ENCODE measurements around the gene SSTR4. TPM values are rescaled to one million over a fixed set of nuclear protein-coding genes. Genes with fewer than 3 reads are reported as not detected.

Gene SSTR4
- total and polyA plus RNA-seq, 9 donors = 0.15 to 0.69 TPM; not detected in 7

- H3K4me3 ChIP-seq = no peak overlapping the region
- H3K36me3 ChIP-seq = no peaks in the 10 kb centered on the region
- H3K4me1 ChIP-seq (ENCODE audit: insufficient read depth) = no peaks in the 10 kb centered on the region
- WGBS, 3 donors = 59 to 78% (median 64%) methylated on average over 3 of the region's 3 CpGs
- no peak for DNase-seq
- H3K9me3 ChIP-seq = no peaks in the 10 kb centered on the region
- no peak overlapping the region for H3K27ac ChIP-seq
- no peaks in the 10 kb centered on the region for H3K27me3 ChIP-seq
- intact Hi-C loops (cut with DNase I) = no loop called here
- TF ChIP-seq EP300 (IDR thresholded peaks at IDR 0.05) (no peak), CTCF (IDR thresholded peaks at IDR 0.05) (no peak), POLR2A (IDR thresholded peaks at IDR 0.05) (no peak)
These were observed 36.3 kb downstream of the SSTR4 start for GRCh38 chr20:23071398-23071797.

- H3K4me1 ChIP-seq (ENCODE audit: insufficient read depth) = no peaks in the 10 kb centered on the region
- H3K9me3 ChIP-seq = no peaks in the 10 kb centered on the region
- no peak overlapping the region for H3K27ac ChIP-seq
- no peaks in the 10 kb centered on the region for H3K36me3 ChIP-seq
- no peaks in the 10 kb centered on the region for H3K27me3 ChIP-seq
- WGBS, 3 donors = 32 to 42% (median 39%) methylated on average over 4 of the region's 4 CpGs
- TF ChIP-seq EP300 (IDR thresholded peaks at IDR 0.05) (no peak), POLR2A (IDR thresholded peaks at IDR 0.05) (no peak)
- DNase-seq = no peak
- H3K4me3 ChIP-seq = no peak overlapping the region
- intact Hi-C loops (cut with DNase I) = no loop called here
These were observed 36.9 kb downstream of the SSTR4 start for GRCh38 chr20:23071996-23072395.

- Histone ChIP-seq H3K4me1 (ENCODE audit: insufficient read depth) (no peaks in the 10 kb centered on the region), H3K4me3 (no peak overlapping the region), H3K27ac (no peak overlapping the region), H3K9me3 (no peaks in the 10 kb centered on the region), H3K27me3 (no peaks in the 10 kb centered on the region), H3K36me3 (no peaks in the 10 kb centered on the region)
- 75 to 79% (median 78%) methylated on average over 11 of the region's 11 CpGs for WGBS, 3 donors
- no peak for TF ChIP-seq POLR2A (IDR thresholded peaks at IDR 0.05)
- TF ChIP-seq EP300 (IDR thresholded peaks at IDR 0.05) = no peak
- no peak for TF ChIP-seq CTCF (IDR thresholded peaks at IDR 0.05)
- no peak for DNase-seq
- intact Hi-C loops (cut with DNase I) = no loop called here
These were observed 37.9 kb downstream of the SSTR4 start for GRCh38 chr20:23072892-23073586.

GRCh38 chr20:23074052-23074451 lies 38.9 kb downstream of the SSTR4 start:
- intact Hi-C loops (cut with DNase I) = no loop called here
- H3K27me3 ChIP-seq = no peaks in the 10 kb centered on the region
- WGBS, 3 donors = 93 to 94% (median 93%) methylated on average over 3 of the region's 3 CpGs
- H3K36me3 ChIP-seq = no peaks in the 10 kb centered on the region
- no peak overlapping the region for H3K4me3 ChIP-seq
- DNase-seq = no peak
- no peak for TF ChIP-seq EP300 (IDR thresholded peaks at IDR 0.05)
- TF ChIP-seq CTCF (IDR thresholded peaks at IDR 0.05) = no peak
- no peak for TF ChIP-seq POLR2A (IDR thresholded peaks at IDR 0.05)
- H3K4me1 ChIP-seq (ENCODE audit: insufficient read depth) = no peaks in the 10 kb centered on the region
- no peak overlapping the region for H3K27ac ChIP-seq
- no peaks in the 10 kb centered on the region for H3K9me3 ChIP-seq

GRCh38 chr20:23077277-23077676 lies 42.2 kb downstream of the SSTR4 start:
- Histone ChIP-seq H3K4me3 (no peak overlapping the region), H3K9me3 (no peaks in the 10 kb centered on the region), H3K27me3 (no peaks in the 10 kb centered on the region), H3K36me3 (no peaks in the 10 kb centered on the region), H3K27ac (no peak overlapping the region), H3K4me1 (ENCODE audit: insufficient read depth) (peaks cover 3% of the 10 kb centered on the region)
- no peak for DNase-seq
- WGBS, 3 donors = 90 to 98% (median 98%) methylated on average over 4 of the region's 4 CpGs
- intact Hi-C loops (cut with DNase I) = no loop called here
- TF ChIP-seq EP300 (IDR thresholded peaks at IDR 0.05) (no peak), CTCF (IDR thresholded peaks at IDR 0.05) (no peak), POLR2A (IDR thresholded peaks at IDR 0.05) (no peak)

Measured in ovary (tissue), 9 donors.